AG04449 (cell line): ENCODE results near the gene GYPC.

Source experiments
- CTCF ChIA-PET: fragments of 350-600 bp; formaldehyde crosslinking; extraction: SDS; loops from one replicate; lab custom pipeline; 2021; ENCODE audit warnings: antibody characterized with exemption; lab: Yijun Ruan, JAX
- POLR2A ChIA-PET: fragments of 400-600, 350-600 bp; formaldehyde crosslinking; extraction: SDS; loops from one replicate; lab custom pipeline; 2020; ENCODE audit warnings: antibody characterized with exemption, inconsistent platforms; lab: Yijun Ruan, JAX
- DNase-seq: peaks from one replicate; pipeline ENCODE4 v3.0.0-alpha.2; 2010; ENCODE audit warnings: low read depth, low spot score
- H3K4me3 ChIP-seq: 2 replicates; pipeline ENCODE4 v1.5.1; 2011; ENCODE audit warnings: low read depth, mild to moderate bottlenecking, control low read depth, low read length
- CTCF ChIP-seq: IDR thresholded peaks from one replicate; pipeline ENCODE4 v1.5.1; 2011; ENCODE audit warnings: mild to moderate bottlenecking, moderate library complexity, low read length, control low read depth, inconsistent platforms; ENCODE audit not compliant: insufficient read depth; ENCODE audit errors: missing control alignments

Gene GYPC

GRCh38 chr2:126656431-126657147 lies 631 bp downstream of the GYPC start:
- CTCF ChIA-PET: interaction anchor here (1.0 kb wide), 1 partner anchor 315 kb away, joined by 3 read pairs; no protein-coding TSS in a partner anchor
- peak overlapping the region; percentile 69 for H3K4me3 ChIP-seq
- TF ChIP-seq CTCF: no peak
- POLR2A ChIA-PET: no interaction called here
- DNase-seq: no peak

GRCh38 chr2:126657148-126657635 lies 1.2 kb downstream of the GYPC start:
- ChIA-PET POLR2A (no interaction called here), CTCF (interaction anchor here (1.0 kb wide), 1 partner anchor 314 kb away, joined by 3 read pairs; no protein-coding TSS in a partner anchor)
- peak; percentile 83 for DNase-seq
- peak overlapping the region; percentile 69 for H3K4me3 ChIP-seq
- no peak for TF ChIP-seq CTCF

DNA sequence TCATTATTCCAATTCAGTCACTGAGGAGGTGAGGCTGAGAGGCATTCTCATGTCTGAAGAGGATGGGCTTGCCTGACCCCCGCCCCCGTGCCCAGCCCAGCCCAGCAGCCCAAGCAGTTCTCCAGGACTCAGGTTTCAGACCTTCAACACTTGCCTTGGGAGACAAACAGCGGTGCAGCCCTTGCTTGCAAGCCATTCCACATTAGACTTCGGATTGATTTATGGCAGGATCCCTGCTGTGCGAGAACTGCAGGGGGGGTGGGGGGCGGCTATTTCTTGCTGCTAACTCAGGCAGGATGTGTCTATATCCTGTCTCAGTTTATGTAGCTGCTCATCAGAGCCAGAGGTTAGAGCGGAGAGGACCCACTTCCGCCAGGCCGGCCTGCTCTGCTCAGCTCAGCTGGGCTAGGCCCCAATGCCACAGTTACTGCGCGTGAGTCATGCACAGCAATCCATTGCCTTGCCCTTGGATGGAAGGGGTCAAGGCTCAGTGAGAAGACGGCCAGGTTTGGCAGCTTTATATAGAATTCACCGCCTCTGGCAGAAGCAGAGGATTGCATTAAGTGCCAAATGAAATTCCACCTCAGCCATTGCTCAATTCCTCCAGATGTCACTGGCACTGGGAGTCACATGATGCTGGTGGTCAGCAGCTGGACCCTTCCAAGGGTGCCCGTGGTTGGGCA lies 1.8 kb downstream of the GYPC start:
- ChIA-PET POLR2A (interaction anchor here (0.6 kb wide), 2 partner anchors 14 to 496 kb away, joined by 3 read pairs; no protein-coding TSS in a partner anchor), CTCF (interaction anchor here (1.0 kb wide), 1 partner anchor 314 kb away, joined by 3 read pairs; no protein-coding TSS in a partner anchor)
- peak; percentile 2 for TF ChIP-seq CTCF
- peak overlapping the region; percentile 69 for H3K4me3 ChIP-seq
- DNase-seq: peak; percentile 96

- CTCF ChIA-PET: no interaction called here
Measured at GRCh38 chr2:126658319-126658904, 2.5 kb downstream of the GYPC start.

GRCh38 chr2:126658905-126659561 lies 3.1 kb downstream of the GYPC start:
- no peak for TF ChIP-seq CTCF
- H3K4me3 ChIP-seq: no peak overlapping the region
- ChIA-PET CTCF (interaction anchor here (0.9 kb wide), 1 partner anchor 11 kb away, joined by 3 read pairs; no protein-coding TSS in a partner anchor), POLR2A (no interaction called here)
- DNase-seq: no peak

More at GRCh38 chr2:126658319-126658904, 2.5 kb downstream of the GYPC start:
- peak overlapping the region; percentile 30 for H3K4me3 ChIP-seq
- POLR2A ChIA-PET: interaction anchor here (0.6 kb wide), 2 partner anchors 15 to 495 kb away, joined by 3 read pairs; no protein-coding TSS in a partner anchor
- no peak for TF ChIP-seq CTCF
- no peak for DNase-seq
